K562 (cell line): ENCODE data around the gene CAPRIN1. TPM values are rescaled to one million over a fixed set of nuclear protein-coding genes. Genes with fewer than 3 reads are reported as not detected.

Experiments
- ASH1L ChIP-seq: fragments of 450-650 bp; IDR thresholded peaks from 2 replicates; pipeline ENCODE4 v1.6.1; 2018; ENCODE audit warnings: borderline replicate concordance, mild to moderate bottlenecking, low read depth; ENCODE audit not compliant: partially characterized antibody
- CC2D1A ChIP-seq: fragments of 450-650 bp; IDR thresholded peaks from 2 replicates; pipeline ENCODE4 v1.6.1; 2017; ENCODE audit warnings: mild to moderate bottlenecking
- CTCF ChIP-seq, 3 experiments: IDR thresholded peaks in 2 of 3; conservative IDR thresholded peaks in 1 of 3; 2 replicates each; pipeline ENCODE4 v1.5.1; 2011 to 2012; ENCODE audit warnings: low read length in 3 of 3, mild to moderate bottlenecking in 3 of 3, control low read depth in 2 of 3, improper control_type of control experiment in 1 of 3, inconsistent platforms in 1 of 3, low read depth in 1 of 3, mixed read lengths in 1 of 3, moderate library complexity in 1 of 3; ENCODE audit not compliant: insufficient read depth in 2 of 3
- DMBX1 ChIP-seq: fragments of 250-450 bp; sonication (Bioruptor Pico); IDR thresholded peaks from 2 replicates; pipeline ENCODE4 v1.8.0; 2022; ENCODE audit warnings: inconsistent platforms, mild to moderate bottlenecking, moderate library complexity, borderline replicate concordance
- HMGN3 ChIP-seq: IDR thresholded peaks from 2 replicates; pipeline ENCODE4 v1.6.1; 2011; ENCODE audit warnings: borderline replicate concordance, low read depth, mild to moderate bottlenecking, mixed read lengths, low read length; ENCODE audit not compliant: insufficient read length; ENCODE audit errors: extremely low read depth
- ID3 ChIP-seq, 2 experiments: fragments of 250-450 bp in 1 of 2; fragments of 450-650 bp in 1 of 2; sonication (Bioruptor Pico) in 1 of 2; IDR thresholded peaks; 2 replicates each; pipeline versions ENCODE4 v1.6.1 to v1.8.0; 2016 to 2021; ENCODE audit warnings: mild to moderate bottlenecking in 2 of 2, moderate library complexity in 2 of 2, missing compliant biosample characterization in 1 of 2, missing genetic modification characterization in 1 of 2
- L3MBTL2 ChIP-seq: fragments of 450-650 bp; IDR thresholded peaks from 2 replicates; pipeline ENCODE4 v1.6.1; 2016; ENCODE audit warnings: mild to moderate bottlenecking, moderate library complexity
- MAFF ChIP-seq: IDR thresholded peaks from 2 replicates; pipeline ENCODE4 v1.6.1; 2012; ENCODE audit warnings: low read length, improper control_type of control experiment
- MAX ChIP-seq: sonication (generic); formaldehyde crosslinking; IDR thresholded peaks from 2 replicates; pipeline ENCODE4 v1.9.0; 2022; ENCODE audit warnings: mild to moderate bottlenecking, missing genetic modification reagents
- NFIX ChIP-seq: fragments of 250-450 bp; sonication (Bioruptor Pico); IDR thresholded peaks from 2 replicates; pipeline ENCODE4 v1.4.0; 2020; ENCODE audit warnings: low read depth, mild to moderate bottlenecking, moderate library complexity
- RB1 ChIP-seq: fragments of 450-650 bp; IDR thresholded peaks from 2 replicates; pipeline ENCODE4 v1.6.1; 2017; ENCODE audit warnings: low read depth, mild to moderate bottlenecking
- RBM39 ChIP-seq: fragments of 200-400 bp; formaldehyde crosslinking; optimal IDR thresholded peaks from 2 replicates; pipeline ENCODE3; 2018; ENCODE audit warnings: low read depth, low read length
- TARDBP ChIP-seq: fragments of 450-650 bp; IDR thresholded peaks from 2 replicates; pipeline ENCODE4 v1.6.1; 2016
- TGIF2 ChIP-seq: sonication (generic); formaldehyde crosslinking; IDR thresholded peaks from 2 replicates; pipeline ENCODE4 v1.8.1; 2022; ENCODE audit warnings: mild to moderate bottlenecking, missing genetic modification reagents, moderate library complexity
- ZNF146 ChIP-seq: IDR thresholded peaks from one replicate; pipeline ENCODE4 v1.6.1; 2018; ENCODE audit warnings: missing compliant biosample characterization; ENCODE audit not compliant: unreplicated experiment
- ZNF311 ChIP-seq: fragments of 250-450 bp; sonication (Bioruptor Pico); IDR thresholded peaks from 2 replicates; pipeline ENCODE4 v1.4.0; 2020; ENCODE audit warnings: mild to moderate bottlenecking, moderate library complexity
- ZNF318 ChIP-seq, 2 experiments: fragments of 450-650 bp; IDR thresholded peaks; 2 replicates each; pipeline ENCODE4 v1.6.1; 2016; ENCODE audit warnings: mild to moderate bottlenecking in 2 of 2, borderline replicate concordance in 1 of 2, low read depth in 1 of 2, moderate library complexity in 1 of 2
- polyA plus RNA-seq, 8 experiments: library from polyadenylated mRNA; depleted of rRNA in 4 of 8; stranded (reverse) in 5 of 8; unstranded in 3 of 8; fragments of >200 nt; fragmentation: Nextera tagmentation in 2 of 8; fragmentation: Illumina TruSeq in 1 of 8; extraction: Ambion mirVana in 2 of 8; extraction: Trizol in 1 of 8; gene quantifications; 2 replicates each; pipeline versions ENCODE4 v1.2.1 to v1.2.3, GENCODE V29; 2011 to 2014; ENCODE audit warnings: inconsistent platforms in 1 of 8, missing spikeins in 1 of 8
- total RNA-seq, 7 experiments: library from RNA; depleted of rRNA in 6 of 7; stranded (reverse); fragments of >200 nt in 6 of 7; fragmentation: Illumina TruSeq in 2 of 7; extraction: Trizol in 2 of 7; gene quantifications; 2 replicates each; pipeline versions ENCODE4 v1.2.1 to v1.2.3, GENCODE V29; 2011 to 2021; ENCODE audit warnings: low replicate concordance in 1 of 7

The CAPRIN1 gene
- total and polyA plus RNA-seq, 9 of the 15 experiments (the other 6 are each of a cell fraction or from before 2014, with no cell fraction given) = 49.6 to 271 (median 244) TPM

GRCh38 chr11:34052036-34052607 lies 591 bp downstream of the CAPRIN1 start (continued):
- TF ChIP-seq MAX (CRISPR knock-in tag) (no peak), RB1 (peak; percentile 92), HMGN3 (peak; percentile 82), NFIX (CRISPR knock-in tag) (no peak), RBM39 (no peak), TGIF2 (no peak), TARDBP (0 out of 2 replicates have a peak, but pooled peaks have one; percentile 48), DMBX1 (CRISPR knock-in tag) (peak; percentile 29; the same call in 1 of the 2 replicates), L3MBTL2 (peak; percentile 57; the same call in 1 of the 2 replicates), CC2D1A (no peak), ZNF318 (IDR thresholded peaks at IDR 0.05; ENCODE audit: borderline replicate concordance in 1 of 2, low read depth in 1 of 2) (no peak), ASH1L (no peak), ZNF311 (CRISPR knock-in tag) (no peak), CTCF (IDR thresholded peaks at IDR 0.05 in 2 of 3, conservative IDR thresholded peaks at IDR 0.05 in 1 of 3; ENCODE audit: insufficient read depth in 2 of 3, low read depth in 1 of 3, low read length in 3 of 3) (no peak), MAFF (no peak), ZNF146 (CRISPR knock-in tag) (no peak), ID3 (CRISPR knock-in tag; IDR thresholded peaks at IDR 0.05) (no peak), ID3 (tag; IDR thresholded peaks at IDR 0.05) (no peak)
